ENCODE measurements around the gene PHF12. TPM values are rescaled to one million over a fixed set of nuclear protein-coding genes. Genes with fewer than 3 reads are reported as not detected.
A peak's percentile ranks its signal among the peaks of the same experiment; 100 is the strongest.

The PHF12 gene
- total and polyA plus RNA-seq, 2 of the 13 experiments (the other 11 are each of a cell fraction or from before 2014, with no cell fraction given), result 9.8 to 17.1 TPM

DNA sequence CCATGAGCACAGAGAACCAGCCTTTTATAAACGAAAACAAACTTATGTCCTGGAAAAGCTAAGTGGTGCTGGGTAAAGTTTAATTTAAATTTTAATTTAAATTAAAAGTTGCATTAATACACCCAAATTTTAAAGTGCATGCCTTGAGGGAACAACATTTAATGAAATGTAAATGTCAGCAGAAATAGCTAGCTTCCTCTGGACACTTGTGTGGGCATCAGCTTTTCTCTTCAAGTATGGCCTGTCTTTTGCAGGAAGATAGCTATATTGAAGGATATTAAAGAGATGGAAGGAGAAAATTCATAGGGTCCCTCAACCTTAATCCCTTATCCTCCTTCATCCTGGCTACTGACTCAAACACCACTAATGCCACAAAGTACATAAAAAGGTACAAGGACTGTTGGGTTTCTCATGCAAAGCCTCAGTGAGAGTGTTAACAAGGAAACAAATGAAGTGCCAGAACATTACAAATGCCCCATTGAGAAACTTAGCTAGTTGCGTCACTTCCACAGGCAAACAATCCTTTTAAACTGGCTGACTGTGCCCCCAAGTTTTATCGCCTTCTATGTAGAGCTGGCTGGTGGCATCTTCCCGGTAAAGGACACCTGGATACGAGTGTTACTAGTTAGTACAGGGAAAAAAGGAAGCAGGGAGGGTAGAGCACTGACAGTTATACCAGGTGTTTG, 14.1 kb downstream of the PHF12 start (continued):
- TF ChIP-seq ELF3 (CRISPR knock-in tag; IDR thresholded peaks at IDR 0.05), result peak; percentile 95
- TF ChIP-seq TGIF2 (CRISPR knock-in tag; IDR thresholded peaks at IDR 0.05), result peak; percentile 59; the same call in 1 of the 2 replicates
- TF ChIP-seq FIP1L1 (IDR thresholded peaks at IDR 0.05; ENCODE audit: borderline replicate concordance, insufficient read depth, low read depth, low read length), result no peak
- 0 out of 2 replicates have a peak, but pooled peaks have one; percentile 32 for TF ChIP-seq ZNF367 (CRISPR knock-in tag; IDR thresholded peaks at IDR 0.05; ENCODE audit: borderline replicate concordance)
- TF ChIP-seq KMT2B (CRISPR knock-in tag; IDR thresholded peaks at IDR 0.05), result peak; percentile 42; the same call in 1 of the 2 replicates
- peak; percentile 54; the same call in 1 of the 2 replicates for TF ChIP-seq NCOA2 (CRISPR knock-in tag; IDR thresholded peaks at IDR 0.05)
- TF ChIP-seq ZNF557 (CRISPR knock-in tag; IDR thresholded peaks at IDR 0.05), result 0 out of 2 replicates have a peak, but pooled peaks have one; percentile 41
- peak; percentile 44; the same call in 1 of the 2 replicates for TF ChIP-seq KMT2A (CRISPR knock-in tag; IDR thresholded peaks at IDR 0.05)
- TF ChIP-seq, protein P1, sequence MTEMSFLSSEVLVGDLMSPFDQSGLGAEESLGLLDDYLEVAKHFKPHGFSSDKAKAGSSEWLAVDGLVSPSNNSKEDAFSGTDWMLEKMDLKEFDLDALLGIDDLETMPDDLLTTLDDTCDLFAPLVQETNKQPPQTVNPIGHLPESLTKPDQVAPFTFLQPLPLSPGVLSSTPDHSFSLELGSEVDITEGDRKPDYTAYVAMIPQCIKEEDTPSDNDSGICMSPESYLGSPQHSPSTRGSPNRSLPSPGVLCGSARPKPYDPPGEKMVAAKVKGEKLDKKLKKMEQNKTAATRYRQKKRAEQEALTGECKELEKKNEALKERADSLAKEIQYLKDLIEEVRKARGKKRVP (CRISPR knock-in tag; IDR thresholded peaks at IDR 0.05), result peak in 1 of 2 experiments; percentile 83; a peak in 2 of 4 replicates
- no peak for TF ChIP-seq AGO1 (IDR thresholded peaks at IDR 0.05; ENCODE audit: low read depth, low read length, poor library complexity, severe bottlenecking)
- 0 out of 2 replicates have a peak, but pooled peaks have one; percentile 40 for TF ChIP-seq ZNF766 (CRISPR knock-in tag; IDR thresholded peaks at IDR 0.05; ENCODE audit: borderline replicate concordance)
- TF ChIP-seq POLR2G (IDR thresholded peaks at IDR 0.05; ENCODE audit: low read depth, low read length), result no peak
- TF ChIP-seq SAP130 (CRISPR knock-in tag; IDR thresholded peaks at IDR 0.05; ENCODE audit: low read depth), result peak; percentile 77
- no peak for TF ChIP-seq NBN (conservative IDR thresholded peaks at IDR 0.05)
- no peak for TF ChIP-seq ZNF556 (CRISPR knock-in tag; IDR thresholded peaks at IDR 0.05; ENCODE audit: borderline replicate concordance)
- TF ChIP-seq PHF21A (CRISPR knock-in tag; IDR thresholded peaks at IDR 0.05), result peak; percentile 43; the same call in 1 of the 2 replicates
- peak; percentile 44; the same call in 1 of the 2 replicates for TF ChIP-seq HNF4G (IDR thresholded peaks at IDR 0.05; ENCODE audit: borderline replicate concordance, low read depth, low read length)
- no peak for TF ChIP-seq HNF4G (CRISPR knock-in tag; IDR thresholded peaks at IDR 0.05; ENCODE audit: borderline replicate concordance, low read depth)
- TF ChIP-seq ZBTB7B (CRISPR knock-in tag; IDR thresholded peaks at IDR 0.05), result 0 out of 2 replicates have a peak, but pooled peaks have one; percentile 24
- TF ChIP-seq, protein P2, sequence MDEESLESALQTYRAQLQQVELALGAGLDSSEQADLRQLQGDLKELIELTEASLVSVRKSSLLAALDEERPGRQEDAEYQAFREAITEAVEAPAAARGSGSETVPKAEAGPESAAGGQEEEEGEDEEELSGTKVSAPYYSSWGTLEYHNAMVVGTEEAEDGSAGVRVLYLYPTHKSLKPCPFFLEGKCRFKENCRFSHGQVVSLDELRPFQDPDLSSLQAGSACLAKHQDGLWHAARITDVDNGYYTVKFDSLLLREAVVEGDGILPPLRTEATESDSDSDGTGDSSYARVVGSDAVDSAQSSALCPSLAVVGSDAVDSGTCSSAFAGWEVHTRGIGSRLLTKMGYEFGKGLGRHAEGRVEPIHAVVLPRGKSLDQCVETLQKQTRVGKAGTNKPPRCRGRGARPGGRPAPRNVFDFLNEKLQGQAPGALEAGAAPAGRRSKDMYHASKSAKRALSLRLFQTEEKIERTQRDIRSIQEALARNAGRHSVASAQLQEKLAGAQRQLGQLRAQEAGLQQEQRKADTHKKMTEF (CRISPR knock-in tag; IDR thresholded peaks at IDR 0.05), result peak; percentile 42; the same call in 1 of the 2 replicates
- 0 out of 2 replicates have a peak, but pooled peaks have one; percentile 31 for TF ChIP-seq NCOR1 (IDR thresholded peaks at IDR 0.05; ENCODE audit: borderline replicate concordance, low read length)
- TF ChIP-seq CREB1 (IDR thresholded peaks at IDR 0.05), result no peak
- TF ChIP-seq CREB1 (CRISPR knock-in tag; IDR thresholded peaks at IDR 0.05), result peak; percentile 74
- TF ChIP-seq ZNF331 (CRISPR knock-in tag; IDR thresholded peaks at IDR 0.05), result peak; percentile 36; the same call in 1 of the 2 replicates
- TF ChIP-seq KLF16 (CRISPR knock-in tag; IDR thresholded peaks at IDR 0.05), result 0 out of 4 replicates have a peak, but pooled peaks of 1 of the 2 experiments have one; percentile 41
- peak; percentile 82; the same call in 1 of the 2 replicates for TF ChIP-seq TBX3 (IDR thresholded peaks at IDR 0.05; ENCODE audit: borderline replicate concordance)
- no peak for TF ChIP-seq SOX6 (IDR thresholded peaks at IDR 0.05)
- TF ChIP-seq SOX6 (CRISPR knock-in tag; IDR thresholded peaks at IDR 0.05), result peak; percentile 88
- no peak for TF ChIP-seq FOXP1 (IDR thresholded peaks at IDR 0.05)
- peak; percentile 65; the same call in 1 of the 2 replicates for TF ChIP-seq FOXP1 (CRISPR knock-in tag; IDR thresholded peaks at IDR 0.05)
- peak; percentile 80 for TF ChIP-seq SOX5 (CRISPR knock-in tag; IDR thresholded peaks at IDR 0.05; ENCODE audit: borderline replicate concordance)
- 0 out of 2 replicates have a peak, but pooled peaks have one; percentile 36 for TF ChIP-seq ISL2 (CRISPR knock-in tag; IDR thresholded peaks at IDR 0.05)
